GM21737 (cell line): ENCODE results near the gene BTBD10.

Experiments
- ATAC-seq: cut with Tn5 transposase; IDR thresholded peaks from one replicate; pipeline ENCODE4 v1.9.1; 2021; ENCODE audit warnings: mild to moderate bottlenecking, moderate library complexity; ENCODE audit not compliant: unreplicated experiment

Gene BTBD10

DNA sequence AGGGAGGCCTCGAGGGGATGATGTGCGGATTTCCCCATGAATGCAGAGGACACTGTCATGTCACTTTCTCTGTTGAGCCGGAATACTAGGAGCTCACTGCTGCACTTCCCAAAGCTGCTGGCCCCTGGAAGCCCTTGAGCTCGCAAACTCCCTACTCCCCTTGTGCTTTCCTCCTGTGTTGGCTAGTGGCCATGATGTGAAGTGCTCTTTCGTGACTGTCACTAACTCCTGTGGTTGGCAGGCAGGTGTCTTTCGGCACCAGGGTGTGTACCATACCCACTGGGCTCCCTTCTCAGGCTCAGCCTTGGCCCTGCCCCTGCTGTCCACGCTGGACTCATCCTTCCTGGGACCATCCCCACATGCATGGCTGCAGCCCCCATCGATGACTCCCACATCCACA lies 86.2 kb downstream of the BTBD10 start:
- ATAC-seq = no peak

DNA sequence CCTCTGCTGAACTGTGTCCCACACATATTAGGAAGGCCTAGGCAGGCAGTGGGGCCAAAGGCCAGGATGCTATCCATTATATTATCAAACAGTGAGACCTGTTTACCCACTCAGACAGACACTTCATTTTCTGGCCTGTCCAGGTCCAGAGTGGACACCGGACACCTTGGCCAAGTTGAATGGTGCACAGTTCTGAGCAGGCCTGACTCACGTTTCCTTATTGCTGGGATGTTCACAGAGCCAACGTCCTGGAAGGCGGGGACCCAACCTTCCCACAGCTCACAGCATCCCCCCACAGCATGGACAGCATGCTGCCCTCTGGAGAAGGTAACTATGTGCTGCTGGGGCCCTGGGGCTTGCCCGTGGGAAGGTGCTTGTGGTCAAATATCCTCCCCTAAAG lies 86.6 kb downstream of the BTBD10 start:
- no peak for ATAC-seq

DNA sequence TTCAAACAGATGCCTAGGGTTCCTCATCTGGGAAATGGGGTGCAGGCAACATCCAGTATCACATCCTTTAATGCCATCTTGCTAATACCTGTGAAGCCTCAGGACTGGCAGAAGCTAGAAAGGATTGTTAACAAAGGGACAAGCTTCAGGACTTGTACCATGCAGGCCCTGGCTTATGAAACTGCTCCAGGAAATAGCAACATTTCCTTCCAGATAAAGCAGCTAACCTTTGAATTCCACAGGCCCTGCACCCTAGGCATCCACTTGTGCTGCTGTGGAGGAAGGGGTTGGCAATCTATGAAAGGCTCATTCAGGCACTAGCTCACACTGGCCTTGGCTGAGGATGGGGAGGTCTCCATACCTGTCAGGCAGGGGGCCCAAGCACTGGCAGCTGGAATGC lies 87.2 kb downstream of the BTBD10 start:
- ATAC-seq = no peak

DNA sequence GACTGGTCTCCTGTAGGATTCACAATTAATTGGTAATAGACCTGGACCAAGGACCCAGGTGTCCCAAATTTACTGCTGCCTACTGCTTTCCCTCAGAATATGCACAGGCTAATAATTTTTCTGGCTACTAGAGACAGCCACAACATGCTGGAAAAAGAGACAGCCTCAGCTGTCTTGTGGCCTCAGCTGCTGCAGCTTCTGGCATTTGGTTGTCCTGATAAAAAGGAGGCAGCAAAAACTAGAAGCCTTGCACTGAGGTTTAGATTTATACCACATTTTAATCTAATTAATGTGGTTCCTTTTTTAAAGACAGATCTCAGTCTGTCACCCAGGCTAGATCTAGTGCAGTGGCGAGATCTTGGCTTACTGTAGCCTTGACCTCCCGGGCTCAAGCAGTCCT lies 89.8 kb downstream of the BTBD10 start:
- no peak for ATAC-seq

DNA sequence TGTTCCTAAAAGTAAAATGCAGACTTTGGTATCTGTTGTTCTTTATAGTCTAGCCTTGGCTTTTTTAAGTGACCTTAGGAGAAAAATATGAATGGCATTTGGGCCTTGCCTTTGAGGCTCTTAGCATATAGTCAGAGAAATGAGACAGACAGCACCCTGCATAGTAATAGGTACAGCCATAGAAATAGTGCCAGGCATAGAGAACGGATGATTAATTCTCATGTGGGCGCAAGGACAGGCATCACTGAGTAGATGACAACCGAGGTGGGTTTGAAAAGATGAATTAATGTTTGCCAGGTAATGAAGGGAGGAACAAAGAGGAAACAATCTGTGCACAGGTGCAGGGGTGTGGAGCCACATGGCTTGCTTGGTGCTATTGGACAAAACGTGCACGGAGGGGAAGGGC lies 95.0 kb downstream of the BTBD10 start:
- ATAC-seq = no peak

DNA sequence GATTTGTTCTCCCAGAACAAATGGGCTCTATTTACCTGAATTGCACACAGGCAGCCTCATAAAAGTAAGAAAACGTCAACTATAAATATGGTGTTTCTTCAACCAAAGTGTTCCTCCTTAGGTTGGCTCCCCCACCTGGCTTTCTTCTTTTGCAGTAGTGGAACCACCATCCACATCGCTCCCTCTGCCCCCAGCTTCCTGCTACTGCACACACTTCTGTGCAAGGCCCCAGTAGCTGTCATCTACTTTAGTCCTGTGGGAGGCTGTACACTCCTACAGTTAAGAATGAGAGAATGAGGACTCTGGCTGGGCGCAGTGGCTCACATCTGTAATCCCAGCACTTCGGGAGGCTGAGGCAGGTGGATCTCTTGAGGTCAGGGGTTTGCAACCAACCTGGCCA lies 95.9 kb downstream of the BTBD10 start:
- no peak for ATAC-seq

DNA sequence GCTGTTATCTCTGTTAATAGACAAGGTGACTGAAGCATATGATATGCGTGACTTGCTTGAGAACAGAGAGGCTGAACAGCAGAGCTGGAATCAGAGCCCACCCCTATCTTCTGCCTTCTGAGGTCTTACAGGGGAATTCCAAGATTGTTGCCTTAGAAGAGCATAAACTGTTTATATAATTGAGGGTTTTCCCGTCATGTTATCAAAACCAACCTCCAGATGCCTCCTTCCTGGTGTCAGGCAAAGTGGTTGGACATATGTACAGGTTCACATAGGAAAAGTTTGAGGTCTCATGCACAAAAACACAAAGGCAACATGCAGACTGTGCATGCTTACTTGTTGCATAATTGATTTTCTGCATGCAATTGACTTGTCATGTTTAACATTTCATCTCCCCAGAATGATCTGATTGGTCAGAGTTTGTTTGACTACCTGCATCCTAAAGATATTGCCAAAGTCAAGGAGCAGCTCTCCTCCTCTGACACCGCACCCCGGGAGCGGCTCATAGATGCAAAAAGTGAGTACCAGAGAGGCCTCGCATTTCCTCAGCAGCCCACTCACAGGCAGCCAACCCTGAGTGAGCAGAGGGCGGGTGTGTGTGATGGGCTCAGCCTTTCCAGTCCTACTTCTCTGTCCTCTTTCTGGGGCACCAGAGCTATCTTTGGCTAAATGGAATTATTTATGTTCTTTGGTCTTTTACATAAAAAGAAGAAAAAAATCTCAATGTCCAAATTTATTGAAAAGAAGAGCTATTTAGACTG lies 96.6 kb downstream of the BTBD10 start:
- no peak for ATAC-seq

DNA sequence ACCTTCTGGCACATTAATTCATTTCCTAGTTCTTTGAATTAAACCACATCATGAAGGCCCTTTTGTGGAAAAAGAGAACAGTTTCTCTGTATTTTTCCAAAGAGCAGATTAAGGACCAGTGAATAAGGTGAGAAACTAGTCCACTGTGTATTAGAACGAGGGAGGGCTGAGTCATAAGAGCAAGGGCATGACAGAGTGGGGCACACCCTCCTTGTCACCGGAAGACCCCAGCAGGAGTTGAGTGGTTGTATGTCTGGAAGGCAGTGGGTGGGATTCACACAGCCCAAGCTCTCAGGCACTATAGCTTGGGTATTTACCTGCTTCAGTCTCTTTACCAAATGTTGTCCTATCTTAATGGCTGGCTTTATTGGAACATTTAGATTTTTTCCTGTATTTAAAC lies 98.6 kb downstream of the BTBD10 start:
- ATAC-seq = no peak

DNA sequence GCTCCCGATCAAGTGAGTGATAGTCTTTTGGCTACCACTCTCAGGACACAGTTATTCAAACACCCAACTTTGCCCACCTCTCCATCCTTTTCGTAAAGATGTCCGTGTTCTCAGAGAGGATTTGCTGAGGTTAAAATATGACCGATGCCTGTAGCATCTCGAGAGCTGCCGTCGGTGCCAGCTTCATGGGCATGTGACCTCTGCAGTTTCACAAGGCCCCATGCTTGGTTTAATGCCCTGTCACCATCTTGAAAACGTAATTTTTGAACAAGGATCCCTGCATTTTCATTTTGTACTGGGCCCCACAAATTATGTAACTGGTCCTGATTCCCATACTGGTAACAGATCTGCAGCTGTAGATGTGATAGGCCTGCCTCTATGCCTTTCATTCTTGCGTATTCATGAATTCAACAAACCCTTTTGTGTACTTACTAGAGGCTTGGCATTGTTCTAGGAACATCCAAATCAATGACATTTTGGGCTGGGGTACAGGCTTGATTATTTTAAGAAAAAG lies 100.4 kb downstream of the BTBD10 start:
- ATAC-seq = no peak

DNA sequence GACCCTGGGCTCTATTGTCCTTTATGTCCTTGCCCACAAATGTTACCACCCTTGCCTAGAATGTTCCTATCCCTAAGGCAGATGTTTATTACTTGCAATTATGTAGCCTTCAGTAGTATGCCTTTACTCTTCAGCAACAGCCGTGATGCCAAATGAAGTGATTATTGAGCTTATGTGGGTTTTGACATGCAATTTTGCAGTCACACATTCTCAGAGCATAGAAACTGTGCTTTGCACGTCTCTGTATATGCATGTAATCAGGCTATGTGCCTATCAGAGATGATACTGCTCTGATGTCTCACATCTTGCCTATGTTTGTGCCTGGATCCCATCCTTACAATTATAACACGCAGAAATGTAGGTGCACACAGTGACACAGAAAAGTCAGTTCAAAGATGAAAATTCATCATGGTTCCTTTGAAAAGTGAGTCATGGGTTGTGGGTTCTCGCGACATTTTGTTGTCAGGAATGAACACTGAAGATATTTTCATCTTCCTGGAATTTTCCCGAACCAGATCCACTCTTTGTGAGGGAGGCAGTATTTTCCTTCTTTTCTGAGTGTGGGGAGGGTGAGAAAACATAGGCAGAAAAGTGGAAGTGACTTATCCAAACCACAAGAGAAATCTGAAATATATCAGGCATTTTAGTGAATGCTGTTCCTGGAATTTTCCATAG lies 104.3 kb downstream of the BTBD10 start:
- ATAC-seq = no peak

DNA sequence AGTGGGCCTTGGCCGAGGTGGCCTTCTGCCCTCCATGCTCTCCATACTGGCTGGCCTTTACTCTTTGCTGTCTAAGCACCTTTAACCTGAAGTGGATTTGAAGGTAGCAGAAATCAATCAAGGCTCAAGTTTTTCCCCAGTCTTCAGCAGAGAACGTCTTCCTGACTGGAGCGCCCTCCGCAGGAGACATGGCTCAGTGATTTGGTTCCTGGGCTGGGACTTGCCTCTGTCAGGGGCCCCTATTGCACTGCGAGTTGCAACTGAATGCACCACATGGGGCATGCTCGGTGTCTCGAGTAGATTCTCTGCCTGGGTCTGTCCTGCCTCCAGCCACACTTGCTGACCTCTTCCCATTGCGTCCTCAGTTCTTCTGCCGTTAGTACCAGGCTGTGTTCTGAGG lies 105.8 kb downstream of the BTBD10 start:
- ATAC-seq = no peak

DNA sequence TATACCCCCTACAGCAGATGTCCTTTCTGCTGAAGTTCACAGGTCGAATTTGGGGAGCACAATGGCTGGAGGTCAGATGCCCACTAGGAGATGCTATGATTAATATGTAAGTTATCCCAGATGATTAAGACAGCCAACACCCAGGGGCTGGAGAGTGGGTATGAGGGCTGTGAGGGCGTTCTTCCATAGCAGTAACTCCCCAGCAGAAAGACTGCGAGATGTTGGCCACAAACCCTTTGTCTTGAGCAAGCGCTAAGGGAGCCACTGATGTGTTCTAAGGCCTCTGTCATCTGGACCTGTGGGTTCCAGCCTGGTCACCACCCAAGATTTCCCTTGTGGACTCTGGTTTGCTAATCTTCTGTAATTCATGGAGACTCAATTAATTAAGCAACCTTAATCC lies 107.8 kb downstream of the BTBD10 start:
- no peak for ATAC-seq

DNA sequence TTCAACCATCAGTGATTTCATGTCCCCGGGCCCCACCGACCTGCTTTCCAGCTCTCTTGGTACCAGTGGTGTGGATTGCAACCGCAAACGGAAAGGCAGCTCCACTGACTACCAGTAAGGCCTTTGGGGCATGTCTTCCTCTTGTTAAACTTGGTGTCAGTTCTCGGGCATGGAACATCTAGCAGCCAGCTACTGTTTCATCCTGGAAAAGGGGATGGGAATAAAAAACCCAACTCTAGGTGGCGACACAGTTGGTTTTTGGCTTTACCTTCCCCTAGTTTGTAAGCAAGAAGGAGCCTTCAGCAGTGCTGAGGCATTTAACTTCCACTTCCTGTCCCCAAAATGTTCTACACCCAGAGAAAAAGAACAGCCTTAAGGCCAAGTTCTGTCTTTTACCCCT lies 108.7 kb downstream of the BTBD10 start:
- ATAC-seq = no peak

DNA sequence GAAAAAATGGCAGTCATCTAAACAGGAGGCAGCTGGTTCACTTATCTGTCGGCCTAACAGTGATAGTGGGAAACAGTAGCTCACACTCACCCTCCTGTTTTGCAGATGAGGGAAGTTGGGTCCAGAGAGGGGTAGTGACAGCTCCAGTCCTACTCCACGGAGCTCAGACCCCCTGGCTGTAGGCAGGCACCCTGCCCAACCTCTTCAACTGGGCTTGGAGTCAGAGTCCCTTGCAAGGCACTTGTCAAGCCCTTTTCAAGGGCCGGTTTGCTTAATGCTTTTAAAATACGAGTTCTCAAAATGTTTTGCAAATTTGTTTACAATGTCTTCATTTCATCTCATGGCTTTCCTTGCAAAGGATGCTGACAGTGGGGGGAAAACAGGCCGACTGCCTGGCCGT lies 110.3 kb downstream of the BTBD10 start:
- ATAC-seq = no peak

DNA sequence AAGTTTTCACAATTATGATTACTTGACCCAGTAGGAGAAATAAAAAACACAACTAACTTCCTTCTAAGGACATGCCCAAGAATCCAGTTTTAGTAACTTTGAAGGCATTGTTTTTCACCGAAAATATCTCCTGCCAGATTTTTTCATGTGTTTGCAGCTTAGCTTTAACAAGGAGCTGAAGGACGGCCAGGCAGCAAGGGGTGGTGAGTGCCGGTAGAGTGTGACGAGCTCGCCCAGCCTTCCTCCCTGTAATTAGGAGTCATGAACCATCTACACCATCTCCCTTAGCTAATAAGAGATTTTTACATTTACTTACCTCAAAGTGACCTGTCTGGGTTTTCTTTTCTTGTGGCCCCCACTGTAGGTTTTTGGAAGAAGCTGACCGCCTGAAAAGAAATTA lies 113.4 kb downstream of the BTBD10 start:
- no peak for ATAC-seq

DNA sequence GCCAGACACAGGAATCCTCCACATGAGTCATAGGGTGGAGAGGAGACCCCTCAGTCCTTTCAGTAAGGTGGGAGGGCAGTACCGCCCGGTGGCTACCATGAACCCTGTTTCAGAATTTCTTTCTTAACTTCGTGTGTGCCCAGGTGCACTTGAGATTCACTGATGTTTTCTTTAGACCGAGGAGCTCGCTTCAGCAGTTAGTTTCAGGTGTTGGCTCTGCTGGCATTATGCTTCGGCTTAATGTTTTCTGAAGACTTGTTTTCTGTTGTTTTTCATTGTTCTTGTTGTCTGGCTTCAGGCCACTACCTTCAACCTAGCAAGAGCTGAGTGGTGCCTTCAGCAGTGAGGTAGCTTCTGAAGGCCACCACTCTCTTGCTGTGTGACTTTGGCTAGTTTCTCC lies 114.0 kb downstream of the BTBD10 start:
- no peak for ATAC-seq

DNA sequence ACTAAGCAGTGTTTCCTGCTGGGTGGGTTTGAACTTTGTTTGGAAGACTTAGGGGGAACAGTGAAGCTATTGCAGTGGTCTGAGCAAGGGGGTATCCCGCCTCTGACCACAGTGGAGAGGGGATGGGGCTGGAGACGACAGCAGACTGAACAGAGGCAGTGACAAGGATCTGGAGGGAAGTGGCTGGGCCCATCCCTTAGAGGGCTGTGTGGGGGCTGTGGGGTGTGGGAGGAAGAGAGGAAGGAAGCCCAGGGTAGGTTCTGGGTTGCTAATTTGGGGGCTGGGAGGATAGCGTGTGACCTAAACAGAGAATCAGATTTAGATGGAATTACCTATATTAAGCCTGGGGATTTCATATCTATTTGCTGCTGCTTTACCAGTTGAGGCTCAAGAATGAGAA lies 114.7 kb downstream of the BTBD10 start:
- no peak for ATAC-seq

DNA sequence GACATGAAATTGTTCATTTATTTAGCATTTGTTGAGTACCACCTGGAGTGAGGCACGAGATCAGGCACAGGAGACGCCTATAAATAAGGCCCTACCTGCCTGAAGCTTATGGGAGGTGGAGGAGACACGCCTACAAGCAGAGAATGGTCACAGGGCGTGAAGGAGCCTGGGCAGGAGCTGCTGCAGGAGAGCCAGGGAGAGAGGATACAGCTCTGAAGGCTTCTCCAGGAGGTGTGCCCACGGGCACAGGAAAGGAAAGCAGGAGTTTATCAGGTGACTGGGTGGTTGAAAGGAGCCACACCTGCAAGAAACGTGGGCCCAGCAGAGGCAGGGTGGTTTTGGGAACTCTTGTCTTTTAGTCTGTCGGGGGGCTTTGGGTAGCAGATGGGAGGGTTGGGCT lies 115.1 kb downstream of the BTBD10 start:
- no peak for ATAC-seq

DNA sequence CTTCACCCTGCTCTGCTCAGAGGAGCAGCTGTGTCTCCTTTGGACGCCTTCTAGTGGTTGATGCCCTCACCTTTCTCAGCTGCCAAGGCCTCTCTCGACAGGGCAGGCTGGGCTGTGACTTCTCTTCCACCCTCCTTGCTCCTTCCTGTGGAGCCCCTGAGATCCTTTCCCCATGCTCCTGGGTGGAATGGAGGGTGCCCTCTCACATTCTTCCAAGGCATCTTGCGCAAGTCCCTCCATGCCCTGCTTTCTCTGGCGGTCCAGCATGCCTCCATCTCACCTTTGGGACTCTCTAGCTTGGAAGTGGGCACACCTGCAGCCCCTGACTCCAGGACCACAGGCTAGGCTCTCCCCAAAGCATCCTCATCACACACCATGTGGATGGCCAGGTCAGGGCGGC lies 116.6 kb downstream of the BTBD10 start:
- ATAC-seq = no peak

DNA sequence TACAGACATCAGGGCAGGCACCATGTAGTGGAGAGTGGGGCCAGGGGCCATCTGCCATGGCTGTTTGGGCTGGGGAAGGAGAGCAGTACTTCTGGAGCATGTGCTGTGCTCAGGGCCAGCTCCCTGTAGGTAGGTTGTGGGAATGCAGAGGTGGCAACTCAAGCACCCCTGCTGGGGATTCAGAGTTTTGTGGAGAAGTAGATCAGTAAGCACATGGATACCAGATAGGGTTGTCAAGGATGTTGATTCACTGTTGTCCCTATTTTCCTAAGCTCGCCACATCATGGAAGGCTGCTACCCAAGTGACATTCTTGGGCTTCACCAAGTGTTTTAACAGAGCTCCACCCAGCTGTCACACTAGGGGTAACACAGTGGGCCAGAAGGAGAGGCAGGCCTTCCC lies 118.2 kb downstream of the BTBD10 start:
- no peak for ATAC-seq

DNA sequence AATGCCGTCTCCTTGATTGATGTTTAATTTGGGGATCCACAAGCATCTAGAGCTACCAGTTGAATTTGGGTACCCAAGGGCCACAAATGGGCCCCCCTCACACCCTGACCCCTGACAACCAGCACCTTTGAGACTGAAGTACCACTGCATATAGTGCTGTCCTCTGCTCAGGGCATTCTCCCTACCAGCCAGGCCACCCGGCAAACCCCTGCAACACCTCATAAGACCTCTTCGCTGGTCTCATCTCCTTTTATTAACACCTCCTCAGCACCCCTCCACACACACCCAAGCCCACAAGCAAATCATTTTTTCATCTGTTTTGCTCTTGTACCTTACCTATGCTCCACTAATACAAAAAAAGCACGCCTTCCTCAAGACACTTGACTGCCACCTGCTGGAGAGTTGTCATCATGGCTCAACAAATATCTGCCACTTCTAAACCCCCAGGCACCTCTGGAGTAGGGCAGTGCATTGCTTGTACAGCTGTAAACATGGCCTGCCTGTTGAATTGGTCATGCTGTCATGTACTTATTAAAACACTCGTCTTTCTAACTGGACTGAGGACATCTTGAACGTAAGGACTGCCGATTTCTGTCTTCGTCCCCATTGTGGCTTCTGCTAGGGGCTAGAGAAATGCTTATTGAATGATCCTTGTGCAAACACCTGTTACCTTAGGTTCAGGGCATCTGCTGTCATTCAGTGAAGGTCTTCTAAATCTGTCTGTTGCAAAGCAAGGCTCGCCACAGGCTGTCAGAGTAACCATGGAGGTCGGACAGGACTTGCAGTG lies 118.9 kb downstream of the BTBD10 start:
- ATAC-seq = no peak

DNA sequence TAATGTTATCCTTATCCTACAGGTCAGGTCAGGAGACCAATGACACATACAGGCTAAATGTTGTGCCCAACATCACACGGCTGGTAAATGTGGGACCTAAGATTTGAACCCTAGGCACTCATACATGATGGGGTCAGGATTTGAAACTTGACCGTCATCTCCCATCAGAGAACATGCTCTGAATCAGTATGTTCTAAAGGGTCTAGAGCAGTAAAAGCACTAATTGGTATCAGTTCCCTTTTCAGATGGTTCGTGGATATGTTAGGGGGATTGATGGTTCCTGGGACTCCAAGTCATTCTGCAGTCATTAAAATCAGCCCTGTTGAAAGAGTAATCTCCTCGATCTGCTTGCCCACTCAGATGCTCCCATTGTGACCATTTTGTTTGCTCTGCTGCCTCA lies 120.0 kb downstream of the BTBD10 start:
- ATAC-seq = no peak
